ENCODE results near the gene NOL4.
"Not testable (repeated sequence)": the region's sequence is repeated elsewhere in the genome, so short reads cannot be mapped to it uniquely, and the experiment has no call there.

NOL4 gene, protein sequence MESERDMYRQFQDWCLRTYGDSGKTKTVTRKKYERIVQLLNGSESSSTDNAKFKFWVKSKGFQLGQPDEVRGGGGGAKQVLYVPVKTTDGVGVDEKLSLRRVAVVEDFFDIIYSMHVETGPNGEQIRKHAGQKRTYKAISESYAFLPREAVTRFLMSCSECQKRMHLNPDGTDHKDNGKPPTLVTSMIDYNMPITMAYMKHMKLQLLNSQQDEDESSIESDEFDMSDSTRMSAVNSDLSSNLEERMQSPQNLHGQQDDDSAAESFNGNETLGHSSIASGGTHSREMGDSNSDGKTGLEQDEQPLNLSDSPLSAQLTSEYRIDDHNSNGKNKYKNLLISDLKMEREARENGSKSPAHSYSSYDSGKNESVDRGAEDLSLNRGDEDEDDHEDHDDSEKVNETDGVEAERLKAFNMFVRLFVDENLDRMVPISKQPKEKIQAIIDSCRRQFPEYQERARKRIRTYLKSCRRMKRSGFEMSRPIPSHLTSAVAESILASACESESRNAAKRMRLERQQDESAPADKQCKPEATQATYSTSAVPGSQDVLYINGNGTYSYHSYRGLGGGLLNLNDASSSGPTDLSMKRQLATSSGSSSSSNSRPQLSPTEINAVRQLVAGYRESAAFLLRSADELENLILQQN

DNA sequence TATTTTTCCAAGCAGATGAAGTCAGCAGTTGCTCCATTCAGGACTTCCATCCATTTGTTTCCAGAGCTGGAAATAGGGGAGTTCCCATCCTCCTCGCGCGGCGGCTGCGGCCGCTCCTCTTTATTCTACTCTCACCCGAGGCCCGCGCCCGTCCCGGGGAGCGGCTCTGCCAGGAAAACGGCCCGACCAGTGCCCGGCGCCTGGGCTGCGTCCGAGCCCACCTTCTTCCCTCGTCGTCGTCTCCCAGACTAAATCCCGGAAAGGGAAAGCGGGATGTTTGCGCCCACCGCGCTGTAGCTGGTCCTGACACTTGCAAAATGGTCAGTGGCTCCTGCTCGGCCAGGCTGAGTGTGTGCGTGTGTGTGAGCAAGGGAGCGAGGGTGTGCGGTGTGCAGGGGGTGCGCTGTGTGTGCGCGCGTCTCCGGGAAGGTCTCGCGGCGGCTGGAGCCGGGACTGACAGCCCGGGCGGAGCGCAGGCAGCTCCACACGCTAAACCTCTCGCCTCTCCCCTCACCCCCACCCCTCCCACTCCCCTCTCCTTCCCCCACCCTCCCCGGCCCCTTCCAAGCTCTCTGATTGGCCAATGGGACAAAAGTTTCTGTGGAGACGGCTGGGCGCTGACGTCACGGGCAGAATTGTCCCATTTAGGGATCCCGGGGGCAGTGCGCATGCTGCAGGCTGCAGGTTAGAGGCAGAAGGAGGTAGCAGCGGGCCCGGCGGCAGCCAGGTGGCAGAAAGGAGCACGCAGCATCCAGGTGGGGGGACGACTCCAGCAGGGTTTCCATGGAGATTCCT lies at the start of gene NOL4:
Gene NOL4, minus strand, starts transcription at position 491 of the 795 bp plus-strand sequence. CDS start 1,660 bp downstream, outside the sequence.
- no peak for DNase-seq

DNA sequence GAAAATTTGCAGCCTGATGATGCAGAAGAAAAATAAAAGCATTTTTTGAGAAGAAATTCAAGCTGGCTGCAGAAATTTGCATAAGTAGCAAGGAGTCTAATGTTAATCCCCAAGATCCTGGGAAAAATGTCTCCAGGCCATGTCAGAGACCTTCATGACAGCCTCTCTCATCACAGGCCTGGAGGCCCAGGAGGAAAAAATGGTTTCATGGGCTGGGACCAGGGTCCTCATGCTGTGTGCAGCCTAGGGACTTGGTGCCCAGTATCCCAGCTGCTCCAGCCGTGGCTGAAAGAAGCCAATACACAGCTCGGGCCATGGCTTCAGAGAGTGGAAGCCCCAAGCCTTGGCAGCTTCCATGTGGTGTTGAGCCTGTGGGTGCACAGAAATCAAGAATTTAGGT lies 41.3 kb upstream of the NOL4 start:
- not testable (repeated sequence) for DNase-seq

DNA sequence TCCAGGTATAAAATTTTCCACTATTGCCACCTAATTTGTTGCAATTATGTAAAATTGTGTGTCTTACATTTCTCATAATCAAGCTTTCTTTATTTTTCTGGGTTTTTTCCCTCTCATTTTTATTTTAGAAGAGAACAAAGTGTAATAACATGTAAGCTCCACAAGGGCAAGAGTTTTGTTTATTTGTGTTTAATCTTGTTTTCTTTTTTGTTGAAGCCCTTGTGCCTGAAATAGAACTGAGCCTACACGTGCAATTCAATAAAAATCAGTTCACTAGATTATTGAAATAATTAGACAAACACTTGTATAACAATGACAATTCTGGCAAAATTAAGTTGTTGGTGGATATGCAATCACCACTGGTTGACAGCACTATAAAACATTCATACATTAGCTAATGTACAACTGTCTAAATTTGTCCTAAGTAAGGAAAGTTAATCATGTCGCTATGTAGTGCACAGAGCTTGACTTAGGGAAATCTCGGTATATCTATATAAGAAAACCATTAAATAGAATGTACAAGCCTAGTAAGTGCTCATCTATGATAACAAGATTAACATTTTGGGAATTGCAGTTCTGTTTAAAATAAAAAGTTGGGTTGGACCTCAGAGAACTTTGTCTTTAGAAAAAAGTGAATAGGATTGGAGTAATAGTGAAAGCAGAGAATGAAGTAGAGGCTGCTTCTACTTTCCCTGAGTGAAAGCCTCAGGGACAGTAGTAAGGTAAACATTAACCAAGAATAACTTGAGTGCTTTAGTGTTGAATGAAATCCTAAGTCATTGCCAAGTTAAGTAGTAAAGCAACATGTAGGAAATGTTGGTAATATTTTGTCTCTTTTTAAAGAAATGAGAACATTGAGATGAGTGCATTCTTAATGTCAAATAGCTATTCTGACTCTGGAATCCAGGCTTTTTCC lies 37.4 kb upstream of the NOL4 start:
- DNase-seq: no peak

DNA sequence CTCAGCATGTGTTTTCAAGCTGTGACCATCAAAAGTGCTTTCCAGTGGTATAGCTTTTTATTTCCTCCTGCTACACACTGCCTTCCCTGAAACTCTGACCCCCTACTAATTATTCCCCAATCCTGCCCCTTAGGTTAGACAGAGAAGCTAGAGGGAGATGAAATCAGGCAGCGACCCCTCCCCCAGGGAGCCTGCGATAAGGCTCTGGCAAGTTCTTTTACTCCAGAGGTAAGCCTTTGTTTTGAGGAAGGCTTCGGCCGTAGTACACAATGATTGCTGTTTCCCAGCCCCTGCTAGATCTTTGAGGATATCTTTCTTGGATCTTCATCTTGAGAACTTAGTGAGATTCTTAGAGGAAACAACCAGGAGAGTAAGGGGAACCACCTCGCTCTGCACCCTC lies 33.5 kb upstream of the NOL4 start:
- no peak for DNase-seq

DNA sequence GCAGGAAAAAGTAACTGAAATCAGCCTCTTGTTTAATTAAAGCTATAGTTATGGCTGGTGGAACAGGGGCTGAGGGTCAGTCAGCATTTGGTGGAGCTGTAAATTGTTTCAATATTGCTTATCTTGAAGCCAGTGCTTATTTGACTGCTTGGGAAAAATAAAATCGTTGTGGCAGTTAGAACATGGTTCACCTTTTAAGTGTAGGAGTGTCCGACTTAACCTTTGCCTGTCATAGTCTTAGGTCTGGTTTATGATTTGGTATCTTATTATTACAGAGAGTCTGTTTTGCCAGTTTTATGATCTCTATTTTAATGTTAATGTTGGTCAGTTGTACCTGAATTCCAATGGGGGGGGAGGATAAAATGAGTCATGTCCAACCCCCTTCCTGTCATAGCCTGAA lies 27.2 kb upstream of the NOL4 start:
- no peak for DNase-seq

DNA sequence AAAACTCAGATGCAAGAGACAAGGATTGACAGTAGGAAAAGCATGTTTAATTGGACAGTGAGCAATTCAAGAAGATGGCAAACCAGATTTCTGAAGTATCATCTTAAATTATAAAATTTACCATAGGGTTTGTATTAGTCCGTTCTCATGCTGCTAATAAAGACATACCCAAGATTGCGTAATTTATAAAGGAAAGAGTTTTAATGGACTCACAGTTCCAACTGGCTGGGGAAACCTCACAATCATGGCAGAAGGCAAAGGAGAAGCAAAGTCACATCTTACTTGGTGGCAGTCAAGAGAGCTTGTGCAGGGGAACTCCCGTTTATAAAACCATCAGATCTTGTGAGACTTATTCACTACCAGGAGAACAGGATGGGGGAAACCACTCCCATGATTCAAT lies 24.0 kb upstream of the NOL4 start:
- no peak for DNase-seq

DNA sequence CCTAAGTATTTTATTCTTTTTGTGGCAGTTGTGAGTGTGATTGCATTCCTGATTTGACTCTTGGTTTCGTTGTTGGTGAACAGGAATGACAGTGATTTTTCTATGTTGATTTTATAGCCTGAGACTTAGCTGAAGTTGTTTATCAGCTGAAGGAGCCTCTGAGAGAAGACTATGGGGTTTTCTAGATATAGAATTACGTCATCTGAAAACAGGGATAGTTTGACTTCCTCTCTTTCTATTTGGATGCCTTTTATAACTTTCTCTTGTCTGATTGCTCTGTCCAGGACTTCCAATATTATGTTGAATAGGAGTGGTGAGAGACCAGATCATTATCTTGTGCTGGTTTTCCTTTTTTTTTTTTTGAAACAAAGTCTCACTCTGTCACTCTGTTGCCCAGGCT lies 18.0 kb upstream of the NOL4 start:
- DNase-seq: no peak

DNA sequence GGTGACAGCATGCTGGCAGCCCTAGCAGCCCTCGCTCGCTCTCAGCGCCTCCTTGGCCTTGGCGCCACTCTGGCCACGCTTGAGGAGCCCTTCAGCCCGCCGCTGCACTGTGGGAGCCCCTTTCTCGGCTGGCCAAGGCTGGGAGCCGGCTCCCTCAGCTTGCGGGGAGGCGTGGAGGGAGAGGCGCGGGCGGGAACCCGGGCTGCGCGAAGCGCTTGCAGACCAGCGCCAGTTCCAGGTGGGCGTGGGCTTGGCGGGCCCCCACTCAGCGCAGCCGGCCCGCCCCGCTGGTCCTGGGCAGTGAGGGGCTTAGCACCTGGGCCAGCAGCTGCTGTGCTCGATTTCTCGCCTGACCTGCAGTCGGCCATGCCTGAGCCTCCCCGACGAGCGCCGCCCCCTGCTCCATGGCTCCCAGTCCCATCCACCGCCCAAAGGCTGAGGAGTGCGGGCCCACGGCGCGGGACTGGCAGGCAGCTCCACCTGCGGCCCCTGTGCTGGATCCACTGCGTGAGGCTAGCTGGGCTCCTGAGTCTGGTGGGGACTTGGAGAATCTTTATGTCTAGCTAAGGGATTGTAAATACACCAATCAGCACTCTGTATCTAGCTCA lies 9.2 kb upstream of the NOL4 start:
- not testable (repeated sequence) for DNase-seq

DNA sequence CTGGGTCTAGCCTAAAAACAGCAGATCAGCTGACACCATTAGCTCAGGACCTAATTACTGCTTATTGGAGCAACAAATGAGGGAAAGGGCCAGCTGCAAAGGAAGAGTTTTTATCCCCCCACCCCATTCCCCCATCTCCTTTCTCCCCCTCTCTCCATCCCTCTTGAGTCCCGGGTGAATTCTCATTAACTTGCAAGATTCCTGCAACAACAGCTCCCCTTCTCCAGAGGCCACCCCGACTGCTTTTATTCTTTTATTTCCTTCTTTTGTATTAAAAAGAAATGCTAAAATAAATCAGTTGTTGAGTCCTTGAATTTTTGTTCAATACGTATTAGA lies 473 bp upstream of the NOL4 start:
- DNase-seq: no peak

DNA sequence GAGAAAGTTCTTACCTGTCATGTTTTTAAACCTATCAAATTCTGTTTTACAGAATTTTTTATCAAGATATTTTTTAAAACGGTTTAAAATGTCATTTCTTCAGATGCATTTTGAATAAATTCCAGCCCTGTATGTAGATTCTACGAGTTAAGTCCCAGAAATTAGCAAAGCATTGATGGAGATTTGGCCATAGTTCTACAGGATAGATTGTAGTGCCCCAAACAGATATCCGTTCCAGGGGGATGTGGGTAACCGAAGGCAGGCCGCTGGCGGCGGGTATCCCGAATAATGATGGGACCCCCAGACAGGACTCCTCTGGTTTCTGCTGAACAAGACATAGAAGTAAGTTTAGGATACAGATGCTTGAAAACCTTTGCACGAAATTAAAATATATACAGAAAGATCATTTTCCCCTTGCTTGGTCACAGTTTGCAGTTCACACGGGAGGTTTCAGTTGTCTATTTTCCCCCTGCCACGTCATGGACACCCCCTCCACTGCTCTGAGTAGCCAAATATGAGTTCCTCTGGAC lies 755 bp downstream of the NOL4 start:
- no peak for DNase-seq

DNA sequence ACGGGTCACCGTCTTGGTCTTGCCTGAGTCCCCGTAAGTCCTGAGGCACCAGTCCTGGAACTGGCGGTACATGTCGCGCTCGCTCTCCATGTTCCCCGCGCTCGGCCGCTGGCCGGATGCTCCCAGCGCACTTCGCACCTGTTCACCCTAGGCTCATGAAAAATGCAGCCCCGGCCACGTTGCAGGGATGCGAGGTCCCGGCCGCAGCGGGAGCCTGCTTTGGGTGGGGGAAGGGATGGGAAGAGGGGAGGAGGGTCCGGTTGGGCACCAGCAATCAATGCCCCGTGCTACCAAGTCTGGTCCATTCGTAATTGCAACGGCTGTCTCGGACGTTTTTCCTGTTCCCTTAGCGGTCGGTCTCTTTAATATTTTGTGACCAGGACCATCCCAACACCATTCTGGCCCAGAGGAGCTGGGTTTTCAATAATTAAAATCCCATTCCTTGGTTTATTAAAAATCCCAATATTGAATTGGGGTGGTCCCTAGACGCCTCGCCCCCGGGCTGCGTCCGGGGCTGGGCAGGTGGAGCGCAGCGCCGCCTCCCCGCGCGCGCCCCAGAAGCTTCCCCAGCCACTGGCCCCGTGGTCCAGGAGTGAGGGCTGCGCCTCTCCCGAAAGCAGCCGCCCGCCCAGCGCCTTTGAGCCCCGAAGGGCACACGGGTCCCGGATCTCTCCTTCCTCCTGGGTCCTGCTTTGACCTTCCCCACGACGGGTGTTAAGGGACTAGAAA lies 1.4 kb downstream of the NOL4 start:
- no peak for DNase-seq

DNA sequence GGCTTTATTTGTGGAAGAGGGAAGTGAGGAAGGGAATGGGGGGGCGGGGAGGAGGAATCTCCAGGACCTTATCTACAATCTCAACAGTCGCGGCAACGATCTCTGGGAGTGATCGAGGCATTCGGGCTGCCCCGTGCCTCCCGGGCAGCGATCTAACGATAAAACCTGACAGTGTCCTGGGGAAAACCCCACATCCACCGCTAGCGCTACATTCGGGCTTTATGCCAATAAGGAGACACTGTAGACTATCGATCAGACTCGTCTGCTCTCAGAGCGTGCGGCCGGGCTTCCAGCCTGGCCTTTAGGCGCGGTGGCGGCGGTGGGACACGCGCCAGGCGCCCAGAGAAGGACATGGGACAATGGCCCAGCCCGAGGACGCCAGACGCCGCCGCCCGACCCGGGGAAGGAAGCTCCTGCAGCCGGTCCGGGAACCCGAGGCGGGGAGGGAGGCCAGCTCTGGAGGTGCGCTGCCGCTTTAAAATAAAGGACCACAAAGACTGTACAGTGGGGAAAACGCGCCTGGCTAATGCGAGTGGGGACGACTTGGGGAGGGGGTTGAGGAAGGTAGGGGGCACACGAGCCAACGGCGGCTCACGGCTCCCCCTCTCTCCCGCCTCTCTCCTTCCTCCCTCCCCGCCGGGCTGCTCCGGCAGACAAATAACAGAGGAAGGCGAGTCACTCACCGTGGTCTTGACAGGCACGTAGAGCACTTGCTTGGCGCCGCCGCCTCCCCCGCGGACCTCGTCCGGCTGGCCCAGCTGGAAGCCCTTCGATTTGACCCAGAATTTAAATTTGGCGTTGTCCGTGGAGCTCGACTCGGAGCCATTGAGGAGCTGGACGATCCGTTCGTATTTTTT lies 2.2 kb downstream of the NOL4 start:
- DNase-seq: peak; percentile 1

DNA sequence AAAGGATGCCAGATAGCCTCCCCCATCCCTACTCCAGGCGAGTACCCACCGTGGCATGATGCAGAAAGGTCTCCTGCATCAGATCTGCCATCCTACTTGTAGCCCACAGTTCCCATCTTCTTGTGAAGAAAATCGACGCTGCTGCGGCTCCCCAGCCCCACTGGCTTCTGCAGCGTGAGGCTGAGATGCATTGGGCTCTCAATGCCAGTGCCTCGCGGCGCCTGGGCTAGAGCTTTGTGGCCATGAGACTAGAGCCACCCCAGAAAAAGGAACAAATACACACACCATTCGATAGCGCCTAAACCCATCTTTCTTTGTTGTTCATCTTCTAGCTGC lies 2.8 kb downstream of the NOL4 start:
- no peak for DNase-seq

DNA sequence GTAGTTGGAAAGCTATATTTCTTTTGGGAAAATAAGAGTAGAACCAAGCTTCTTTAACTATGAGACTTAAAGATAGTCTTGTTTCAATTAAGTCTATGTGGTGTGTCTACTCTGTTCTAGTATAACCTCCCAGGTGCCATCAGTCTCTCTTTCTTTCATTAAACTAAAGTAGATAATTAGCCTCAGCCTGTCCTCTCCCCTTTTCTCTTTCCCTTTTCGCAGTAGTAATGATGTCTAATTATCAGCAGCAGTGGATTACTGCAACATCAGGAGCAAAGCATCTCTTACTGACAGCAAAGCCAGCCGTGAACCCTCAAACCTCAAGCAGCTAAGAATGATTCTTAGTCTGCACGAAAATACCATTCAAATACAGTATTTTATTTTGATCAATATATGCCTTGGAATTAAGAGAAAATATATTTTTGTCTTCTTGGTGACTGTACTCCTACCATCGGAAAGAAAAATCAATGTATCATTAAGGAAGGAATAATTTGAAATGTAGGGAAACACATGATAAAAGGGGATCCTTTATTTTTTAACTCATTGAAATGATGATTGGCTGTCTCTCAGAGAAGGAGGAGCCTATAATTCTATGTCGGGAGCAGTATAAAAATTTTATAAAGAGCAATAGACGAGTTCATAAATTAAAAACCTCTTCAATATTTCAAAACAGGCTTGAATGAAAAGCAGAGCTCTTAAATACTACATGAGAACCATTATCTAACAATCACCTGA lies 4.5 kb downstream of the NOL4 start:
- no peak for DNase-seq

DNA sequence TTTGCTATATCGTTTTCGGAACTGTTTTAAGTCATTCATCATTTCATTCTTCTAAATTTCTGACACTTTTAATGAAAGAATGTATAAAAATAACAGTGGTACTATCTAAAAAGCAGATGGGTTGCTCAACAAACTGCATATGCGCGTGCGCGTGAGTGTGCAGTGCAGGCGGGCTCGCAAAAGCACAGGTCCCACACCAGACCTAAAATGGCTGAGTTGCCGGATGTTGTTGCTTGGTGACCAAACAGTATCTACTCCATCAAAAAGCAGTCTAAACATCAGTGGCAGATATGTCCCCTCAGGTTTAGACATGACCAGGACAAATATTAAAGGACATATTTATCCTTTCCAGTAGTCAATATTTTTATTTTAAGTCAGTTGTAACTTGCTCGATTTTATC lies 5.1 kb downstream of the NOL4 start:
- no peak for DNase-seq

DNA sequence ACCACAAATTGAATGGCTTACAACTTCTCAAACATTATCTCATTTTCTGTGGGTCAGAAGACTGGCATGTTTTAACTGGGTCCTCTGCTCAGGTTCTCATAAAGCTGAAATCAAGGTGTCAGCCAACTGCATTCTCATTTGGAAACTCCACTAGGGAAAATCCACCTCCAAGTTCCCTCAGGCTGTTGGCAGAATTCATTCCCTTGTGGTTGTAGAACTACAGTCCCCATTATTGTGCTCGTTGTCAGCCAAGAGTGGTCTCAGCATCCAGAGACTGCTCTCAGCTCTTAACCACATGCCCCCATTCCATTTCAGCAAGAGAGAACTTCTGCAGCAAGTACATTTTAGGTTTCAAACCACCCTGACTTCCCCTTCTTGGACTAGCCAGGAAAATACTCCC lies 12.2 kb downstream of the NOL4 start:
- no peak for DNase-seq

DNA sequence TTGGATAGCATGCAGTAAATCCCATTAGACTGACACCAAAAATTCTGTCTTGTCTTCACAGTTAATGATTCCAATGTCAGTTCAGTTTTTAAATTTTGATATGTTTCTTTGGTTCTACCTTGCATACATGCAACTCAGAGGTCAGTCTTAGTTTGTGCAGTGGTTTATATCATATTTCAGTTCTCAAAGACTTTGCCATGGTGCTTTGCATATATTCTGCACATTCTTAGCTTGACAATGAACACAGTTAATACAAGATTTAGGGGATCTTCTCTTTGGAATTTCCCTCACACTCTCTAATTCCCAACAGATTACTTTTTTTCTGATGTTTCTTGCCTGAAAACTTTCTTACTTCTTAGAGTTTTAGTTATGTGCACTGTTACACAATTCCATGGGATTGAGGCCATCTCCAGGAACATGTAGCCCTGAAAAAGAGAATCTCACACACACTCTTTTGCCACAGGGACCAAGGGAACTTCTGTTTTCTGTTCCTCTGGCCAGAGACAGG lies 17.3 kb downstream of the NOL4 start:
- no peak for DNase-seq

DNA sequence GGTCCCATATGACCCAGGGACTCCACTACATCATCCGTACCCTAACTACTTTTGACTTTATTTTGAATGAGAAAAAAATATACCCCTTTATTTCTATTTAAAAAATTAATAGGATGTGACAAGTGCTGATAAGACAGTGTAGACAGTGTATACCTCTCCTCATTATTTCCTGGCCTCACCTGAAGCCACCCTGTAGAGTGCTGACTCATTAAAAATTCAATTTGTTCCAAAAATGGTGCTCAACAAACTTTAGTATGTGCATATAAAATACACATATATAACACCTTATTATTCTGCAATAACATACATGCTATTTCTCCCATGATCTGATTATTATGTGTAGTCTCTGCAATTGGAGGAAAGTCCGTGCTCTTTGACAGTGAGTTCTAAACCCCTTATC lies 20.8 kb downstream of the NOL4 start:
- no peak for DNase-seq

DNA sequence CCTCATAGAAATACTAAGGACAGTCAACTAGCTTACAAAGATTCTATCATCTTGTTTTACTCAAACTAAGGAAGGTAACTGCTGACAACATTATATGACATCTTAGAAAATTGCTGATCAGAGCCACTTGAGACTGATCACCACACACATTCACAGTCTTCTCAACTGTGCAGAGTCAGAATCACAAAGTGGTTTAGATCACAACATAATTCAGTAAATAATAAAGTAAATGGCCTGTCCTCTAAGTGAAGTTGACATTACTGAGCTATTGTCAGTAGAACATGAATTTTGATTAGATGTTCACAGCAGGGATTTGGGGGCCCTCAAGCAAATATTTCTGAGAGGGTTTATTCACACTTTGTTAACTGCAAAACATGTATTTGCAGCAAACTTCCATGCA lies 28.5 kb downstream of the NOL4 start:
- no peak for DNase-seq

DNA sequence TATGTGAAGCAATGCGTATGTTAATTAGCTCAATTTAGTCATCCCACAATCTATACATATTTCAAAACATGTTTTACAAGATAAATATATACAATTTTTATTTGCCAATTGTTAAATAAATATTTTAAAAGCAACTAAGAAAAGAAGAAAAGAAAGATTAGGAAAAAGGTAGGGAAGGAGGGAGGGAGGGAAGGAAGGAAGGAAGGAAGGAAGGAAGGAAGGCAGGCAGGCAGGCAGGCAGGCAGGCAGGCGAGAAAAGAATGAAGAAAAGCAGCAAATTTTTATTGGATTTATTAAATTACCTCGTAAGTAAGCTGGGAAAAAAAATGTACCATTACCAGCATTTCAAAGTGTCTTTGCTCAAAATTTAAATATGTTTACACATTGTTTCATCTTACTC lies 30.5 kb downstream of the NOL4 start:
- no peak for DNase-seq

Data from CD4-positive, alpha-beta T cell treated with Interleukin-6 for 4 hours (primary cell).